Measurements from ENCODE around the gene XDH.

XDH gene

GRCh38 chr2:31327505-31327904 is 87.0 kb downstream of the XDH start:
- DNase-seq, result no peak

GRCh38 chr2:31324016-31324633 is 90.4 kb downstream of the XDH start:
- no peak for DNase-seq

GRCh38 chr2:31322371-31322770 is 92.2 kb downstream of the XDH start:
- no peak for DNase-seq

GRCh38 chr2:31319406-31320175 is 95.0 kb downstream of the XDH start:
- DNase-seq, result peak; percentile 40 to 46

GRCh38 chr2:31318361-31319336 is 95.9 kb downstream of the XDH start:
- peak in 1 of 2 experiments; percentile 4 for DNase-seq

GRCh38 chr2:31317396-31317795 is 97.1 kb downstream of the XDH start:
- no peak for DNase-seq

- no peak for DNase-seq
Measured at GRCh38 chr2:31314761-31315160, 99.8 kb downstream of the XDH start.

- DNase-seq, result no peak
Measured at GRCh38 chr2:31312898-31313297, 101.6 kb downstream of the XDH start.

GRCh38 chr2:31304816-31305215 is 109.7 kb downstream of the XDH start:
- DNase-seq, result no peak

- no peak for DNase-seq
Measured at GRCh38 chr2:31302940-31303563, 111.5 kb downstream of the XDH start.

GRCh38 chr2:31300309-31300708 is 114.2 kb downstream of the XDH start:
- DNase-seq, result no peak

- no peak for DNase-seq
Measured at GRCh38 chr2:31299547-31299946, 115.0 kb downstream of the XDH start.

- no peak for DNase-seq
Measured at GRCh38 chr2:31297751-31298150, 116.8 kb downstream of the XDH start.

GRCh38 chr2:31296641-31297287 is 117.8 kb downstream of the XDH start:
- no peak for DNase-seq

GRCh38 chr2:31294196-31294595 is 120.3 kb downstream of the XDH start:
- DNase-seq, result no peak

- DNase-seq, result no peak
Measured at GRCh38 chr2:31287654-31288053, 126.9 kb downstream of the XDH start.

GRCh38 chr2:31286961-31287550 is 127.5 kb downstream of the XDH start:
- DNase-seq, result no peak

- DNase-seq, result no peak
Measured at GRCh38 chr2:31286230-31286629, 128.3 kb downstream of the XDH start.
